Activated CD8-positive, alpha-beta memory T cell treated with anti-CD3 and anti-CD28 coated beads, Interleukin-2, amount 50 U/mL, for 4 hours (primary cell): ENCODE measurements around the gene ELF1.
"Not testable (repeated sequence)": the region's sequence is repeated elsewhere in the genome, so short reads cannot be mapped to it uniquely, and the experiment has no call there.

Source experiments
- DNase-seq: peaks from one replicate; pipeline ENCODE4 v3.0.0-alpha.2; 2020

Gene ELF1

DNA sequence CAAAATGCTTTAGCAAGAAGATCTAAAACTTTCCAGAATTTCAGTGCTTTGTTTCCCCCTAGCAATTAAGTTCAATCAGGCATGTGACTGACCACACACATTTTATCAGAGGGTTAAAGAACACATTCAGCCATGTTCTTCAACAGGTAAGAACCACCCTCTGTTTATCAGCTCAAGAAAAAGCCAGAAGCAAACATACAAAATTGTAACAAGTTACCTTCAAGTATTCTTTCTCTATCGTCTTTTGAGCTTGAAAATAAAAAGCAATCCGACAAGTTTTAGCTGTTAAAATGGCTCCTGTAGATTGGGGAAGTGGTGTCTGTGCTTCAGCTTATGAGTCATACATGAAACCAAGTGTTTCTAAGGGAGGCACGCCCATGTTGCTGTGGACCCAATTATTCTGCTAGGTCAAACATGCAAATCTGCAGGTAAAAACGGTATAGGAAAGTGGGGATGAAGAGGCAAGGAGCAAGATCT is at the start of gene ELF1:
Gene ELF1 (minus strand): TSS at position 306 of the 477 bp plus-strand sequence. CDS start 37,262 bp downstream, outside the sequence.
- DNase-seq, result peak; percentile 43

DNA sequence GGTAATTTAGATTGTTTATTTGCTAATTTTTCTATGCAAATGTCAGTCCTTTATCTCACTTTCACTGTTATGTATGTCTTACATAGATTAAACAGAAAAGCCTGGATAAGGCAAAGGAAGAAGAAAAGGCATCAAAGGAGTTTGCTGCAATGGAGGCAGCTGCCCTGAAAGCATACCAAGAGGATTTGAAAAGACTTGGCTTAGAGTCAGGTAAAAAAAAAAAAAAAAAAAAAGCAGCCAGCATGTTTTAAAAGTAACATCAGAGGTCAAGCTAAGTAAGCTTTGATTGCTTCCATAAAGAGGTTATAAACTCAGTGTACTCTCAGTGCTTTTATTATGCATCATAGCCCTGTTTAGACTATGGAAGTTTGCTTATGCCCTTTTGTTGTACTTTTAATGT is 46.0 kb upstream of the ELF1 start:
- no peak for DNase-seq

DNA sequence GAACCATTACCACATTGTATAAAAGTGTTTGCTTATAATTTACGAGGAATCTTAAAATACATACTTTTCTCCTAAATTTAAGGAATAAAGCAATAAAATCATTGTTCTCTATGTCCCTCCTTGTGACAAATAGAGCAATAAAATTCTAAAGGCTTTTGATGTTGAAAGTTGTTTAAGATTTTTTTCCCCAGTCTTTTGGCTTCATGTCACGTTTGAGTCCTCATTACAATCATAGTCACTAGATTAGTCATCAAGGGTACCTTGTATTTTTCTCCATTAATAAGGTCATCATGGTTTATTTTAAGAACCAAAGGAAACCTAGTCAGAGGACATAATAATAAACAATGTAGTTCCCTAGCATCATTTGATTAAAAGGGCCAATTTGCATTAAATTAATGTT is 45.4 kb upstream of the ELF1 start:
- no peak for DNase-seq

DNA sequence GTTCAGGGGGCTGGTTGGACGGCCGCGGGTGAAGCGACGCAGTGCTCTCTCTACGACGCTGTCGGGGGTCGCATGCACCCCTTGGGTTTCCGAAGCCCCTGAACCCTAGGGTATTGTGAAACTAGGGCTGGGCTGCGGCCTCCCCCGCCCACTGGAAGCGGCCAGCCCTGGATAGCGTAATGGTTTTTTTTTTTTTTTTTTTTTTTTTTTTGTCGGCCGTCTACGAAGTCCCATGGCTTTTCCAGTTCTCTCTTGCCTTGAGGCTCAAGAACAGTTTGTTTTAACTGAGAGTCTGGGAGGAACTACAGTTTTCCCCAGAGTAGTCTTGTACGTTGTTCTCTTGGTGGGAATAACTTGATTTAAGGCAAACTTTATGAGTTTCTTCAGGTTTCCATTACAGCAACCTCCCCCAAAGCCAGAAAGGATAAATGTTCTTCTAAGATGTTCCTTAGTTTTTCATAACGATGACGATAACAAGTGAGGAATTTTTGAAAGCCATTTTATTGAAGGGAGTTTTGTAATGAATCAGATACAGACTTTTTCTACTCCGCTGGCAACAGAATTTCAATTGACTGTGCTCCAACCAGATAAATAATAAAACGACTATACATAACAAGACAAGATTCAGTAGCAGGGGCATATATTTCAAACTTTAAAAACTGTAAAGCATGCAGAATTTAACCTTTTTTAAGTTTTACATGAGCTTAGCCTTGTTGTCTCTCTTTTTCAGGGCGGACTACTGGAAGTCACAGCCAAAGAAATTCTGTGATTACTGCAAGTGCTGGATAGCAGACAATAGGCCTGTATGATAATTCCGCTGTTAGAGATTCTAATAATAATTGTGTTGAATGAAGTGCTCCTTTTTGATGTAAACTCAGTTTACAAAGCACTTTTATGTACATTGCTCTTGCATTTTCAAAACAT is 43.1 kb upstream of the ELF1 start:
- DNase-seq, result no peak

DNA sequence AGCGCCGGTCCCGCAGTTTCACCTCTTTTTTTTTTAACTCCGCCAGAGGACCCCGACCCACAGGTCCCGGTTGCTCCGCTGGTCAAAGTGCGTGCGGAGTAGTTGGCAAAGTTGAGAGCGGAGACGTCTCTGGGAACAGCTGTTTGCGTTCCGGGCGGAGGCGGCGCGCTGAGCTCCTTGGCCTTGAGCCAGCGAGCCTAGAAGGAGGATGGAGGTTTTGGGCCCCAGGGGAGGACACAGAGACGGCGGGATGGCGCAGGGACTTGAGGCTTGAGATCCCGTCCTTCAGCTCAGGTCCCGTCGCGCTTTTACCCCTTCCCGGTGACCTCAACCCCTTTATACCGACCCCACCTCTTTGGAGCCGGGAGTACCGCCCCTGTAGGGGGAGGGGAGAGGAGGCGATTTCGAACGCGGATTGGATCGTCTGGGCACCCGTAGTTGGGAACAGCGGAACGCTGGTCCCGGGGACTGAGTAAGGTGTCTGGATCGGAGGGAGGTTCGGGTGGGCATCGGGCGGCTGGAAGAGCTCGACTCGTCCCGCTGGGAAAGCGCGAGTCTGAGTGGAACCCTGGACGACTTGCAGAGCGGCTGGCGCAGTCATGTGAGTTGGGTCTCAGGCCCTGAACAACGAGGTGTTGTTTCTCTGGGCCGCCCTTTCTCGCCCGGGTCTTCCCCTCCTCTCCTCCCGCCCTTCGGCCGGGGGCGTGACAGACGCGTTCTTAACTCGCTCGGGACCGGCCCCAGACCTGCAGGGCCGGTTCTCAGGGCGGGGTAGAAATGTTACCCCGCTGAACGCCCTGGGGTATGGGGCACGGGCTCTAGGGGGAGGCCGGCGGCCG is 42.2 kb upstream of the ELF1 start, which contains the start of gene WBP4:
Gene WBP4 (plus strand): TSS at position 435 of the 839 bp plus-strand sequence. CDS start 165 bp downstream, at position 600.
- peak; percentile 85 for DNase-seq

DNA sequence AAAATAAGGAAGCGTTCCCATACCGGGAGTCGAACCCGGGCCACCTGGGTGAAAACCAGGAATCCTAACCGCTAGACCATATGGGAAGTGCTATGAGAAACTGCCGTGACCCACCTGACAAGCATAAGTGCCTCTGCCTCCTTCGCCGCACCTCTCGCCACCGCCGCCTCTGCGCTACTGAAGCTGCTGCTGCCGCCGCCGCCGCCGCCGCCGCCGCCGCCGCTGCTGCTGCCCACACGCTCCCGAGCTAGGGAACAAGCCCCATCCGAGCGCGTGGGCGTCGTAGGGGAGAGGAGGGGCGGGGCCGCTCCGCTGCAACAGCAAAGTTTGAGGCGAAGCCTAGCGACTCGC is 41.6 kb upstream of the ELF1 start:
- peak; percentile 90 for DNase-seq

DNA sequence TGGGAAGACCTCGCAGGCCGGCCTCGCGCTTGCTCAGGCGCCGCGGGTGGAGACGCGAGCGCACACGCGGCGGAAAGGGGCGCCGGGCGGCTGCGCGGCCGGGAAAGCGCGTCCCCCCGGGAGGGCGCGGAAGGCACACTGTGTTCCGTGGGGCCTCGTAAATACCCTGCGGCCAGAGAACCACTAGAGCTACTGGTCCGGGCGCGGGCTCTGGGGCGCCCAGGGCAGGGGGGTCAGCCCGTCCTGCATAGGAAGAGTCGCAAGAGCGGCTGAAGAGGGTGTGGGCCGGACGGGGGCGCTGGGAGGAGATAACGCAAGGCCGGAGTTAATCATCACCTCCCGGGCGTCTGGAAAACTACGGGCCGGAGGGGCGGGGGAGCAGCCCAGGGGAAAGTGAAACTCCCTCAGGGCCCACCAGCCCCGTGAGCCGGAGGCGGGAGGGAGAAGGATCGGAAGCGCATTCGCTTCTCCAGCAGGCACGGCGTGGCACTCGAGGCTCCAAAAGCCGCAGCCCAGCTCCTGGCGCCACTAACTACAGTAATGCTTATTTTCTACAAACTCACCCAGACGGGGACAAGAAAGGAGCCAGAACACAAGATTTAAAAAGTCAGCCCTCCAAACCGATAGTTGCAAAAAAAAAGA is 41.1 kb upstream of the ELF1 start:
- peak; percentile 75 for DNase-seq

DNA sequence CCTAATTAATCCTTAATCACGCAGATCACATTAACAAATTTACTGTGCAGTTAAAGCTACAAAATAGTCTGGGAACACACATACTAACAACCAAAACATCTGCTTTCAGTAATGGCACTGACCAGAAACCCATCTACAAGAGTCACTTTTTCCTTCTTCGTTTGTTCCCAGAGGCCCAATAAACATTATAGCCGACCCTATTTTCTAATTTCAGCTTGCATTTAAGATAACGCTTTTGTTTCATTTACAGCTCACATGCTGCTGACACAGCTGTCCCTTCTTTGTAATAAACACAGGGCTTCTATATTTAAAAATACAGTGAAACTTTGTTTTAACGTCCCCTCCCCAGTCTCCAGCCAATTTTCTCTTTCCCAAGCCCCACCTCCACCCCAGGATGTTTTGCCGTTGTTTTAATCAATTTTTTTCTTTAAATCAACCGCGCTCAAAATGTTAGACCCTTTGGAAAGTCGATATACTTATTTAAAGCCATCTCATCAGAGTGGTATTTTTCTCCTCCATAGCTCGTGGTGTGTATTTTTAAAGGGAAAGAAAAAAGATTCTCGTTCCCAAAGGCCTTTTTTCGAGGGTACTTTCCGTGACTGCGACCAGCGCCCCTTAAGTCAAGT is 40.5 kb upstream of the ELF1 start:
- no peak for DNase-seq

DNA sequence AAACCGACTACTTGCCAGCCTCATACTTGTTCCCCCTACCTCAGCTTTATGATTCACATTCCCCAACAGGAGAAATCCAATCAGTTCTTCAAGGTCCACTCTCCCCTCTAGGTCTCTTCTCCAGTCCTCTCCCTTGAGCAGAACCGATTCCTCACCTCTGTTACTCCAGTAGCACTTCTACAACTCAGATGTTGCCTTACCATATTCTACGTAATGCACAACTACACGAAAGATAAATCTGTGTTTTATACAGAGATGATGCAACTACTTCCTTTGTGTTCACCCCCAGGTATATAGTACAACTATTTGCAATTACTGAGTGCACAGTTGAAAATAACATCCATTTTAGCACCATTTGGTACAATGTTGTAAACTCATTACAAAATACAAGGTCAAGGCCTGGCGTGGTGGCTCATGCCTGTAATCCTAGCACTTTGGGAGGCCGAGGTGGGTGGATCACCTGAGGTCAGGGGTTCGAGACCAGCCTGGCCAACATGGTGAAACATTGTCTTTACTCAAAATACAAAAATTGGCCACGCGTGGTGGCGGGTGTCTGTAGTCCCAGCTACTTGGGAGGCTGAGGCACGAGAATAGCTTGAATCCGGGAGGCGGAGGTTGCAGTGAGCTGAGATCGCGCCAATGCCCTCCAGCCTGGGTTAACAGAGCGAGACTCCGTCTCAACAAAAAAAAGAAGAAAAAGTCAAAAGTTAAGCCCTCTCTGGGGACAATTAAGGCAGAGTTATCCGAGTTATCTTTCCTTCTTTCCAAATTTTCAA is 39.4 kb upstream of the ELF1 start:
- DNase-seq, result no peak

DNA sequence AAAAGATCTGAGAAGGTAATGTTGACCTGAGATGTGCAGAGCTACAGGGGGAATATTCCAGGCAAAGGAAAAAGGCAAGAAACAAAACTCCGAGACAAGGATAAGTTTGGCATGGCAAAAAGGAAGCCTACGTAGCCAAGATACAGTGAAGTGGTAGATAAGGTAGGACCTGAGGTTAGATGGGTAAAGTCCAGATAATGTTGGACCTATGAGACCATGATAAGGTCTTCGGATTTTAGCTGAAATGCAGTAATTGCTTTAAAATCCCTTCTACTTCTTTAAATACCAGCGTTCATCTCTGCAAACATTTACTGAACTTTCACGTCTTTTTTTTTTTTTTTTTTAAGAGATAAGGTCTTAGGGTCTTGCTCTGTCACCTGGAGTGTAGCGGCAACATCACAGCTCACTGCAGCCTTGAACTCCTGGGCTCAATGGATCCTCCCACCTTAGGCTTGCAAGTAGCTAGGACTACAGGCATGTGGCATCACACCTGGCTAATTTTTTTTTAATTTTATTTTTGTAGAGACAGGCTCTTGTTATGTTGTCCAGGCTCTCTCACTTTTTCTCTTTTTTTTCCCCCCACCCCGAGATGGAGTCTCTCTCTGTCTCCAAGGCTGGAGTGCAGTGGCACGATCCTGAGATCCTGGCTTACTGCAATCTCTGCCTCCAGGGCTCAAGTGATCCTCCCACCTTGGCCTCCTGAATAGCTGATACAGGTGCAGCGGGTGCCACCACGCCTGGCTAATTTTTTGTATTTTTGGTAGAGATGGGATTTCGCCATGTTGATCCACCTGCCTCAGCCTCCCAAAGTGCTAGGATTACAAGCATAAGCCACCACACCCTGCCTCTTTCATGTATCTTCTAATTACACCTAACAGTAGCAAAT is 38.0 kb upstream of the ELF1 start:
- DNase-seq, result no peak

DNA sequence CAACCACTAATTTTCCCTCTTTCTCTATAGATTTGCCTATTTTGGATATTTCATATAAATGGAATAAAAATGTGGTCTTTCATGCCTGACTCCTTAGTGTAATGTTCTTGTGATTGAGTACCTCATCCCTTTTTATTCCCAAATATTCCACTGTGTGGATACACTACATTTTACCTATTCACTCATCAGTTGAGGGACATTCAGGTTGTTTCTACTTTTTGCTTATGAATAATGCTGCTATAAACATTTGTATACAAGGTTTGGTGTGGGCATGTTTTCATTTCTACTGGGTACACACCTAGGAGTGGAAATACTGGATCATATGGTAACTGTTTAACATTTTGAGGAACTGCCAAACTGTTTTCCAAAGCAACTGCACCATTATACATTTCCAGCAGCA is 37.1 kb upstream of the ELF1 start:
- no peak for DNase-seq

DNA sequence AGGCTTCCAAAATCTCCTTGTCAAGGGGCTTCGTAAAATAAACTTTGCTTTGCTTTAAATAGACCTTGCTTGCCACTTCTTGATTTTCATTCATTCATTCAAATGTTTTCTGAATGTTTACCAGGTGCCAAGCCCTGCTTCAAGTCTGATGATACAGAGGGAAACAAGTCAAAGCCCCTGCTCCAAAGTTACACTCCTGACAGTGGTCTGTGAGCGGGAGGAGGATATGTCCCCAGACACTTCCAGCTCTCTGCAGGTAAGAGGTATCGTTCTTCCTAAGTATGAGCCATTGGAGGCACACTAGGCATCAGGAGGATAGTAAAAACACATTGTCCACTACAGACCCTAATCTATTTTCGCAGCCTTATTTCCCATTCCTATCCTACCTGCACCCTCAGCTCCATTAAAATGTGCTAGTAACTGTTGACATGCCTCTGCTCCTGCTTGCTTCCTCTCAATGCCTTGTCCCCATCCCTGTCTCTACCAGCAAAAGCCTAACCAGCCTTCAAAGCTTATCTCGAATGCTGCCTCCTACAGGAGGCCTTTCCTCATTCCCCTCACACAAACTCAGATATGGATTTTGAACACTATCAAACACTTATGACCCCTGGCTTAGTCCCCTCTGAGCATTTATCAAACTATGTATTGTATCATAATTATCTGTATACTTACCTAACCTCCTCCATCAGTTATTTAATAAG is 36.0 kb upstream of the ELF1 start:
- no peak for DNase-seq

DNA sequence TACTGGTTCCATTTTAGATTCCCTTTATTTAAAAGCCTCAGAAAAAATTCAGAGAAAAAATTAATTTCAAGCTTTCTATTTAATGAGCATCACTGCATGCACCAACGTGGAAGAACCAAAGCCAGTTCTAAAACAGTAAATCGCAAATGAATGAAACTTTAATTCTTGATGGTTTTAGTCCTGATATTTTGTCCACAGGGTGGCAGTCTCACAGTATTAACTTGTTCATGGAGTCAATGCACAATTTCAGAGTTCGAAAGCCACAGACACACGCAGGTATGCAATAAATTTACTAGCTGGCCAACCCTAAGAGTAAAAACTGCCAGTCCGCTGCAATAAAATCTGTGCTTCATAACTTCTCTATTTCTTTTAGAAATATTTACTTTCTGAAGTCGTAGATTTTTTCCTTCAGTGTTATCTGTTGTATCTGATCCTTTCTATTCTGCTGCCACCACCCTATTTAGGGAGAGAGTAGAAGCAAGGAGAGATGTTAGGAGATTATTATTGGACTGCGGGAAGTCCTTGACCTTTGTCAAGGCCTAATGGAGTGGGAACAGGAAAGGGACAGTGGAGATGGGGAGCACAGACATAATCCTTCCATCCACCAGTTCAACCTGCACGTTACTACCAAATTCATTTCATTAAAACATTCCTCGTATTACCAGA is 35.2 kb upstream of the ELF1 start:
- DNase-seq, result peak; percentile 25

DNA sequence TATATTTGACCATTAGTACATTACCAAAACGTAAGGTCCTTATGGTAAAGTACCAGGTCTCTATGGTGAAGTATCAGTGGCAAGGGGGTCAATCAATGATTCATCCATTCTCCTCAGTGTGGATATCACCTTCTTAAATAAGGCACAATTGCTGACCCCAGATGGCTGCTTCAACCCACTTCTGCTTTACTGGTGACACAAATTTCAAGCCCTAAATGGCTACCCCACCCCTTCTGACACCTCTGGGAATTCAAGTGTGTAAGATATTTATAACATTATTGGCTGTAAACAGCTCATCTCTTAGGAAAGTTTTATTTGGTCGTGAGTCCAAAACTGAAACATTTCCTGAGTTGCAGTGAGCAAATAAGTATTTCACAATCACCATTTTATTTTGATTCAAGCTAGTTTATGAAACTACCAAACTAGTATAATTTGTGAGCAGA is 34.3 kb upstream of the ELF1 start:
- DNase-seq, result no peak

DNA sequence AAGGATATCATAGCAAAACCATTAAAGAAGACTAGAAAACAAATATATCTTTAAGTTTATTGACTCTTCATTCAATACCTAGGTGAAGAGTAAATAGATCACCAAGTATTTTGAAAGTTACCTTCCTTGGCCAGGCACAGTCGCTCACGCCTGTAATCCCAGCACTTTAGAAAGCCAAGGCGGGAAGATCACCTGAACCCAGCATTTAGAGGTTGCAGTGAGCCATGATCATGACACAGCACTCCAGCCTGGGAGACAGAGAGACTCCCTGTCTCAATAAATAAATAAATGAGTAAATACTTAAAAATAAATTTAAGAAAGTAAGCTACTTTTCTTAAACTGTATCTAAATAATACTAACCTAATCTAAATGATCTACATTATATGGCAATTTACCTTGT is 33.3 kb upstream of the ELF1 start:
- DNase-seq, result no peak

DNA sequence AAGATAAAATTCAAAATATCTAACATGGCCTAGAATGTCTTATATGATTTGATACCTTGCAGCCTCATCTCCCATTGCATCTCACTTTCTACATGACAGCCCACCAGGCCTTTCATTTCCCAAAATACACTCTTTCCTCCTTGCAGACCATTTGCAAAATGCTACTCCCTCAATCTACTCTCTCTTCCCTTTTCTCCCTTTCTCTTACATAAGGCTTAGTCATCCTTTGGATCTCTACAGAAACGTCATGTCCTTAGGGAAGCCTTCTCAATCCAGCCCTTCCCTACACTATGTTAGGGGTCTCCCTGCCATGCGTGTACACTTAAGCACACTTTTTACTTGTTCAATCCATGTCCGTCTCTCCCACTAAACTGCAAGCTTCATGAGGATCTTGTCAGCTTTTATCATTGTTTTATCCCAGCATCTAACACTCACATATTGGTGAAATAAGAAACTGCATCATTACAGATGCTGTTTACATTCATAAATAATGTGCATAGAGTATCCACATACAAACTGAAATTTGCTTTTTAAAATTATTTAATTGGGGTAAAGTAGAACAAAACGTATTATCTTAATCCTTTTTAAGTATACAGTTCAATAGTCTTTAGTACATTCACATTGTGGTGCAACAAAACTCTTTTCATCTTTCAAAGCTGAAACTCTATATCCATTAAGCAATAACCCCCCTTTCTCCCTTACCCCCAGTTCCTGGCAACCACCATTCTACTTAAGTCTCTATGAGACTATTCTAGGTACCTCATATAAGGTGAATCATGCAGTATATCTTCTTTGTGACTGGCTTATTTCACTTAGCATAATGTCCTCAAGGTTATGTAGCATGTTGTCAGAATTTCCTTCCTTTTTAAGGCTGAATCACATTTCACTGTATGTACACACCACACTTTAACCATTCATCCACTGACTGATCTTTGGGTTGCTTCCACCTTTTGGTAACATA is 30.6 kb upstream of the ELF1 start:
- no peak for DNase-seq

DNA sequence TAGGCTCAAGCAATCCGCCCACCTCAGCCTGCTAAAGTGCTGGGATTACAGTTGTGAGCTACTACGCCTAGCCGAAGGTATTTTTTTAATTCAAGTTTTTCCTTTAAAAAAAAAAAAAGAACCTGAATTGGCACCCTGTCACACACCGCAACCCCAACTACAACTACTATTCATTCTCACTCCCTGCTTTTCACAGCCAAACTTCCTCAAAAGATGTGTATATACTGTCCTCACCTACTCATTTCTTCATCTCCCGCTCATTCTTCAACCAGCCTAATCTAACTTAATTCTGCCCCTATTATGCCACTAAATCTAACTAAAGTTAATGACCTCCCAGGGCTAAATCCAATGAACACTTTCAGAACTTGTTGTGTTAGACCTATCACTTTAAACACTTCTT is 29.5 kb upstream of the ELF1 start:
- no peak for DNase-seq

DNA sequence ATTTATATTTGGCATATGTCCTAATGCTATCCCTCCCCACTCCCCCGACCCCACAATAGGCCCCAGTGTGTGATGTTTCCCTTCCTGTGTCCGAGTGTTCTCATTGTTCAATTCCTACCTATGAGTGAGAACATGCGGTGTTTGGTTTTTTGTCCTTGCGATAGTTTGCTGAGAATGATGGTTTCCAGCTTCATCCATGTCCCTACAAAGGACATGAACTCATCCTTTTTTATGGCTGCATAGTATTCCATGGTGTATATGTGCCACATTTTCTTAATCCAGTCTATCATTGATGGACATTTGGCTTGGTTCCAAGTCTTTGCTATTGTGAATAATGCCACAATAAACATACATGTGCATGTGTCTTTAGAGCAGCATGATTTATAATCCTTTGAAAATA is 23.3 kb upstream of the ELF1 start:
- DNase-seq, result not testable (repeated sequence)
